GM12875 (cell line): ENCODE data around the gene SIDT2.

ENCODE experiments used
- H3K4me3 ChIP-seq: one replicate; pipeline ENCODE4 v1.5.1; 2011; ENCODE audit warnings: low read depth, low read length, control low read depth
- TF ChIP-seq, protein P1 (sequence below): IDR thresholded peaks from 2 replicates; pipeline ENCODE4 v1.5.1; 2011; ENCODE audit warnings: low read depth, mild to moderate bottlenecking, control low read depth, inconsistent platforms, low read length, moderate library complexity, borderline replicate concordance; ENCODE audit not compliant: insufficient read depth

SIDT2 gene

GRCh38 chr11:117191680-117192400 lies 13.3 kb downstream of the SIDT2 start:
- TF ChIP-seq, protein P1, sequence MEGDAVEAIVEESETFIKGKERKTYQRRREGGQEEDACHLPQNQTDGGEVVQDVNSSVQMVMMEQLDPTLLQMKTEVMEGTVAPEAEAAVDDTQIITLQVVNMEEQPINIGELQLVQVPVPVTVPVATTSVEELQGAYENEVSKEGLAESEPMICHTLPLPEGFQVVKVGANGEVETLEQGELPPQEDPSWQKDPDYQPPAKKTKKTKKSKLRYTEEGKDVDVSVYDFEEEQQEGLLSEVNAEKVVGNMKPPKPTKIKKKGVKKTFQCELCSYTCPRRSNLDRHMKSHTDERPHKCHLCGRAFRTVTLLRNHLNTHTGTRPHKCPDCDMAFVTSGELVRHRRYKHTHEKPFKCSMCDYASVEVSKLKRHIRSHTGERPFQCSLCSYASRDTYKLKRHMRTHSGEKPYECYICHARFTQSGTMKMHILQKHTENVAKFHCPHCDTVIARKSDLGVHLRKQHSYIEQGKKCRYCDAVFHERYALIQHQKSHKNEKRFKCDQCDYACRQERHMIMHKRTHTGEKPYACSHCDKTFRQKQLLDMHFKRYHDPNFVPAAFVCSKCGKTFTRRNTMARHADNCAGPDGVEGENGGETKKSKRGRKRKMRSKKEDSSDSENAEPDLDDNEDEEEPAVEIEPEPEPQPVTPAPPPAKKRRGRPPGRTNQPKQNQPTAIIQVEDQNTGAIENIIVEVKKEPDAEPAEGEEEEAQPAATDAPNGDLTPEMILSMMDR, result no peak

DNA sequence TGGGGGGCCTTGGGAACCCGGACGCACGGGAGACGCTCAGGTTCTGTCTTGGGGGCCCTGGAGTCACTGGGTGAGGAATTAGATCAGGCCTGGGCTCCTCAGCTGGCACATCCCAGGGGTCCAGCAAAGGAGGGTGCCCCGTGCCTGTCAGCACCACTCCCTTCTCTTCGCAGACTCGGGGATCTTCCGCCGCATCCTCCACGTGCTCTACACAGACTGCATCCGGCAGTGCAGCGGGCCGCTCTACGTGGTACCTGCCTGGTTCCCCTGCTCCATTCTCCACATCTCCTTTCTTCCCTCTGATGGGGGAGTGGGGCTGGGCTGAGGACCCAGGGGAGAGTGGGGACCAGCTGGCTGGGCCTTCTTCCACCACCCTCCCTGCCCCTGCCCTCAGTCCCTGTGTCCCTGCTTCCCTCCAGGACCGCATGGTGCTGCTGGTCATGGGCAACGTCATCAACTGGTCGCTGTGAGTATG lies 13.9 kb downstream of the SIDT2 start:
- no peak overlapping the region for H3K4me3 ChIP-seq
- TF ChIP-seq, protein P1, result no peak

More at GRCh38 chr11:117191680-117192400, 13.3 kb downstream of the SIDT2 start:
- no peak overlapping the region for H3K4me3 ChIP-seq

- no peak overlapping the region for H3K4me3 ChIP-seq
- TF ChIP-seq, protein P1, result no peak
Measured at GRCh38 chr11:117193130-117194020, 14.8 kb downstream of the SIDT2 start.

DNA sequence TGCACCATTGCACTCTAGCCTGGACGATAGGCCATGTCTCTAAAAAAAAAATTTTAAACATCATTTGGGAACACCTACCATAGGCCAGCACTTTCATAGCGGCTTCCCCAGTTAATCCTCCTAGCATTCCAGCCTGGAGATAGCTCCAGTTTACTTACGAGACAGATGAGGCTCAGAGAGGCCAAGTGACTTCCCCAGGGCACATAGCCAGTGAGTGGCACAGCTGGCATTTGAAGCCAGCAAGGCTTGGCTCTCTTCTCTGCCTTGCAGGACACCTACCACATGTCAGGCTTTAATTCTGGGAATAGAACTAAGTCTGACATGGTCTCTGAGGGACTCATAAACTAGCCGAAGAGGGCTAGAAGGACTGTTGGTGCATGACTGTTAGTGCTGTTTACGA lies 15.7 kb downstream of the SIDT2 start:
- H3K4me3 ChIP-seq, result no peak overlapping the region
- TF ChIP-seq, protein P1, result no peak

DNA sequence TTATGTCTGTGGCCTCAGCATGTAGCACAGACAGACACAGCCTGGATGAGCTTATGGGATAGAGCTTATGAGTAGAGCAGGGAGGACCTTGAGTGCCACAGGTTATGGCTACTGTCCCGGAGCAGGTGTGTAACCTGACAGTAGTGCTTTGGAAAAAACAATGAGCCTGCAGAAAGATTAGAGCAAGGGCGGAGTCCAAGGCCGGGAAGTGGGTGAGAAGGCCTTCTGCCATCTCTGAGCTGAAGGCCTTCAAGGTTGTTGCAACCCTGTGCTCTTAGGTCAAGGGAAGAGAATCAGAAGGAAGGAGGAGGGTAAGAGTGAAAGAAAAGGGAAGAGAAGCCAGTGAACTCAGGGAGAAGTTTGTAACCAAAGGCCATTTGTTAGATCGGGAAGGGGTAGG lies 16.7 kb downstream of the SIDT2 start:
- TF ChIP-seq, protein P1, result no peak
- no peak overlapping the region for H3K4me3 ChIP-seq

GRCh38 chr11:117195761-117196160 lies 17.2 kb downstream of the SIDT2 start:
- TF ChIP-seq, protein P1, result no peak

More at GRCh38 chr11:117195761-117196160, 17.2 kb downstream of the SIDT2 start:
- H3K4me3 ChIP-seq, result no peak overlapping the region
